ENCODE results near the gene RETREG3. TPM values are rescaled to one million over a fixed set of nuclear protein-coding genes. Genes with fewer than 3 reads are reported as not detected.

Gene RETREG3
- total and polyA plus RNA-seq, 9 of the 15 experiments (the other 6 are each of a cell fraction or from before 2014, with no cell fraction given): 4.1 to 39.0 (median 16.9) TPM

- TF ChIP-seq PBX2 (CRISPR knock-in tag; IDR thresholded peaks at IDR 0.05; ENCODE audit: low read depth): no peak
- no peak for TF ChIP-seq PBX2 (tag; conservative IDR thresholded peaks at IDR 0.05; ENCODE audit: low read depth)
- TF ChIP-seq ZBTB2 (IDR thresholded peaks at IDR 0.05): no peak
- no peak for TF ChIP-seq ZBTB1 (CRISPR knock-in tag; IDR thresholded peaks at IDR 0.05; ENCODE audit: borderline replicate concordance, low read depth)
- no peak for TF ChIP-seq EP400 (IDR thresholded peaks at IDR 0.05)
- no peak for TF ChIP-seq THRA (IDR thresholded peaks at IDR 0.05)
- no peak for TF ChIP-seq PREB (CRISPR knock-in tag; IDR thresholded peaks at IDR 0.05)
- no peak for TF ChIP-seq GTF2F1 (IDR thresholded peaks at IDR 0.05; ENCODE audit: low read depth, low read length)
- TF ChIP-seq ZNF395 (CRISPR knock-in tag; IDR thresholded peaks at IDR 0.05): 0 out of 2 replicates have a peak, but pooled peaks have one; percentile 32
- TF ChIP-seq BHLHE40 (IDR thresholded peaks at IDR 0.05; ENCODE audit: low read length): no peak
- no peak for TF ChIP-seq THAP12 (CRISPR knock-in tag; IDR thresholded peaks at IDR 0.05)
- no peak for TF ChIP-seq ZNF124 (CRISPR knock-in tag; IDR thresholded peaks at IDR 0.05)
- TF ChIP-seq ZNF740 (CRISPR knock-in tag; IDR thresholded peaks at IDR 0.05): no peak
- no peak for TF ChIP-seq ZNF740 (tag; IDR thresholded peaks at IDR 0.05)
Measured at GRCh38 chr17:42657824-42658588, 48.8 kb upstream of the RETREG3 start (continued).
